SK-N-SH treated with all-trans-retinoic acid at 6 μM for 48 hours (cell line): ENCODE data around the gene ATAD3C.
"Not testable (repeated sequence)": the region's sequence is repeated elsewhere in the genome, so short reads cannot be mapped to it uniquely, and the experiment has no call there.

Experiments used
- ATAC-seq: fragments of 200-7000 bp; cut with Tn5 transposase; 3 replicates; pipeline ENCODE4 v1.9.1; 2020; ENCODE audit warnings: mild to moderate bottlenecking, moderate library complexity
- ARNTL ChIP-seq: fragments of 450-650 bp; formaldehyde crosslinking; IDR thresholded peaks from 2 replicates; pipeline ENCODE4 v1.5.0; 2020; ENCODE audit warnings: low read depth, mild to moderate bottlenecking, moderate library complexity, borderline replicate concordance
- BACH2 ChIP-seq: fragments of 250-450 bp; sonication (Bioruptor Pico); IDR thresholded peaks from 2 replicates; pipeline ENCODE4 v1.9.0; 2021; ENCODE audit warnings: mild to moderate bottlenecking, borderline replicate concordance
- CREB5 ChIP-seq: fragments of 250-450 bp; sonication (Bioruptor Pico); IDR thresholded peaks from 2 replicates; pipeline ENCODE4 v1.5.1; 2020; ENCODE audit warnings: low read depth, mild to moderate bottlenecking, moderate library complexity
- CSDC2 ChIP-seq: fragments of 250-450 bp; sonication (Bioruptor Pico); IDR thresholded peaks from 2 replicates; pipeline ENCODE4 v1.5.0; 2020; ENCODE audit warnings: mild to moderate bottlenecking, moderate library complexity
- CSRNP3 ChIP-seq: fragments of 250-450 bp; sonication (Bioruptor Pico); IDR thresholded peaks from 2 replicates; pipeline ENCODE4 v1.5.1; 2021; ENCODE audit warnings: mild to moderate bottlenecking, moderate library complexity
- GLIS3 ChIP-seq: fragments of 250-450 bp; sonication (Bioruptor Pico); IDR thresholded peaks from 2 replicates; pipeline ENCODE4 v1.5.0; 2020; ENCODE audit warnings: mild to moderate bottlenecking, moderate library complexity
- ISL1 ChIP-seq: fragments of 250-450 bp; sonication (Bioruptor Pico); IDR thresholded peaks from 2 replicates; pipeline ENCODE4 v2.1.2; 2022; ENCODE audit warnings: mild to moderate bottlenecking, moderate library complexity
- OSR1 ChIP-seq: fragments of 250-450 bp; sonication (Bioruptor Pico); IDR thresholded peaks from 2 replicates; pipeline ENCODE4 v1.8.0; 2022; ENCODE audit warnings: moderate library complexity, mild to moderate bottlenecking, inconsistent platforms
- PPARA ChIP-seq: fragments of 250-450 bp; sonication (Bioruptor Pico); IDR thresholded peaks from 2 replicates; pipeline ENCODE4 v1.5.0; 2020; ENCODE audit warnings: mild to moderate bottlenecking, borderline replicate concordance
- RARB ChIP-seq: fragments of 250-450 bp; sonication (Bioruptor Pico); IDR thresholded peaks from 2 replicates; pipeline ENCODE4 v1.8.0; 2021; ENCODE audit warnings: mild to moderate bottlenecking, moderate library complexity
- TCF4 ChIP-seq: fragments of 250-450 bp; sonication (Bioruptor Pico); IDR thresholded peaks from 2 replicates; pipeline ENCODE4 v1.8.0; 2021; ENCODE audit warnings: mild to moderate bottlenecking, moderate library complexity, borderline replicate concordance
- TOX ChIP-seq: fragments of 250-450 bp; sonication (Bioruptor Pico); IDR thresholded peaks from 2 replicates; pipeline ENCODE4 v1.8.0; 2021; ENCODE audit warnings: mild to moderate bottlenecking, moderate library complexity, borderline replicate concordance
- ZFP30 ChIP-seq: fragments of 450-650 bp; formaldehyde crosslinking; IDR thresholded peaks from 2 replicates; pipeline ENCODE4 v1.5.0; 2022; ENCODE audit warnings: mild to moderate bottlenecking, moderate library complexity
- ZNF565 ChIP-seq: fragments of 450-650 bp; formaldehyde crosslinking; conservative IDR thresholded peaks from 2 replicates; pipeline ENCODE4 v1.5.0; 2020; ENCODE audit warnings: low read depth, mild to moderate bottlenecking, moderate library complexity
- ZNF70 ChIP-seq: fragments of 450-650 bp; formaldehyde crosslinking; IDR thresholded peaks from 2 replicates; pipeline ENCODE4 v1.5.0; 2020; ENCODE audit warnings: mild to moderate bottlenecking, moderate library complexity
- ZNF8 ChIP-seq: fragments of 450-650 bp; formaldehyde crosslinking; IDR thresholded peaks from 2 replicates; pipeline ENCODE4 v1.5.0; 2020; ENCODE audit warnings: mild to moderate bottlenecking, moderate library complexity
- TF ChIP-seq, protein P1 (sequence below): fragments of 250-450 bp; sonication (Bioruptor Pico); IDR thresholded peaks from 2 replicates; pipeline ENCODE4 v1.8.0; 2020; ENCODE audit warnings: mild to moderate bottlenecking, moderate library complexity, borderline replicate concordance
- TF ChIP-seq, protein P2 (sequence below): fragments of 250-450 bp; sonication (Bioruptor Pico); IDR thresholded peaks from 2 replicates; pipeline ENCODE4 v1.5.0; 2020; ENCODE audit warnings: mild to moderate bottlenecking, moderate library complexity

The ATAD3C gene

DNA sequence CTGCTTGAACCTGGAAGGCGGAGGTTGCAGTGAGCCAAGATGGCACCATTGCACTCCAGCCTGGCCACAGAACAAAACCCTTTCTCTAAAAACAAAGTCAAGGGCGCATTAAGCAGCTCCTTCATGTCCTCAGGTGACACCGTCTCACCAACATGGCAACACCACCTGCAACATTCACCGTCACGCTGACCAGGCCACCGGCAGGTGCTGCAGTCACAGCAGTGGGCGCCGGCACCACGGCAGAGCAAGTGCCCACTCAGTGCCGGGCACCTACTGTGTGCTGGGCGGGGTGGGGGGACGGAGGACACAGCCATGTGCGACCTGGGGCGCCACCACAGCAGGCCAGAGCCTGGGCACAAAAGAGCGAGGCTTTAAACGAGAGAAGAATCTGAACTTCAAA is 34.2 kb downstream of the ATAD3C start (continued):
- no peak for TF ChIP-seq CREB5 (CRISPR knock-in tag)
- no peak for TF ChIP-seq GLIS3 (CRISPR knock-in tag)
- TF ChIP-seq, protein P1, sequence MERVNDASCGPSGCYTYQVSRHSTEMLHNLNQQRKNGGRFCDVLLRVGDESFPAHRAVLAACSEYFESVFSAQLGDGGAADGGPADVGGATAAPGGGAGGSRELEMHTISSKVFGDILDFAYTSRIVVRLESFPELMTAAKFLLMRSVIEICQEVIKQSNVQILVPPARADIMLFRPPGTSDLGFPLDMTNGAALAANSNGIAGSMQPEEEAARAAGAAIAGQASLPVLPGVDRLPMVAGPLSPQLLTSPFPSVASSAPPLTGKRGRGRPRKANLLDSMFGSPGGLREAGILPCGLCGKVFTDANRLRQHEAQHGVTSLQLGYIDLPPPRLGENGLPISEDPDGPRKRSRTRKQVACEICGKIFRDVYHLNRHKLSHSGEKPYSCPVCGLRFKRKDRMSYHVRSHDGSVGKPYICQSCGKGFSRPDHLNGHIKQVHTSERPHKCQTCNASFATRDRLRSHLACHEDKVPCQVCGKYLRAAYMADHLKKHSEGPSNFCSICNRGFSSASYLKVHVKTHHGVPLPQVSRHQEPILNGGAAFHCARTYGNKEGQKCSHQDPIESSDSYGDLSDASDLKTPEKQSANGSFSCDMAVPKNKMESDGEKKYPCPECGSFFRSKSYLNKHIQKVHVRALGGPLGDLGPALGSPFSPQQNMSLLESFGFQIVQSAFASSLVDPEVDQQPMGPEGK (CRISPR knock-in tag): no peak
- TF ChIP-seq BACH2 (CRISPR knock-in tag): no peak
- no peak for TF ChIP-seq PPARA (CRISPR knock-in tag)
- TF ChIP-seq CSDC2 (CRISPR knock-in tag): no peak
- TF ChIP-seq ARNTL (CRISPR knock-in tag): no peak

- ATAC-seq: not testable (repeated sequence)
These were observed 35.7 kb downstream of the ATAD3C start for GRCh38 chr1:1484976-1485750.

DNA sequence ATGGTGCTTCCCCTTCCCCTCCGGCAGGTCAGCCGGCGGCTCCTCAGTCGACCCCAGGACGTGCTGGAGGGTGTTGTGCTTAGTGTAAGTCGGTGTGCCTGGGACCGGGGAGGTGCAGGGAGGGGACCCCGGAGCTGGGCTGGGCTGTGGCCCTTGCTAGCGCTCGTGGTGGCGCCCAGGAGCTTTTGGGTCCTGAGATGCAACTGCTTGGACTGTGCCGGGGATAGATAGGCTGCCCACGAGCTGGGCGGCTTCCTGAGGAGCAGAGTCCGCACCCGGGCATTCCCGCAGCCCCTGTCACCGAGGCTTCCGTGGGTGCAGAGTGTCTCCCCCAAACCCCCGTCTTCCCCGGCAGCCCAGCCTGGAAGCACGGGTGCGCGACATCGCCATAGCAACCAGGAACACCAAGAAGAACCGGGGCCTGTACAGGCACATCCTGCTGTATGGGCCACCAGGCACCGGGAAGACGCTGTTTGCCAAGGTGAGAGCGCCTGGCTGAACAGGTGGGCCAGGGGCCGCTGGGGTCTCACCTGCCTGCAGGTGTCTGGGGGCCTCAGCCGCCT is 36.3 kb downstream of the ATAD3C start:
- not testable (repeated sequence) for ATAC-seq

DNA sequence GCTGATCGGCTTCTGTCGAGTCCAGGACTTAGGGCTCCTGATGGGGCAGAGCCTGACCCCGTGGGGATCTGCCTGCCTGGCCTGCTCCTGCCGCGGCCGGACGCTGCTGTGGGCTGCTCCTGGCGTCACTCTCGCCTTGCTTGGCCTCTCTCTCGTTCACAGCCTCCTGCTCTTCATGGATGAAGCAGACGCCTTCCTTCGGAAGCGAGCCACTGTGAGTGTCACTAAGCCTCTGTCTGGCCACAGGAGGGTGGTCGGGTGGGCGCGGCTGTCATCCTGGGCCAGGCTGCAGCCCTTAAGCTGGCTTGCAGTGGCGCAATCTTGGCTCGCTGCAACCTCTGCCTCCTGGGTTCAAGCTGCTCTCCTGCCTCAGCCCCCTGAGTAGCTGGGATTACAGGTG is 38.2 kb downstream of the ATAD3C start:
- TF ChIP-seq CSRNP3 (no peak), ARNTL (CRISPR knock-in tag) (no peak), ISL1 (CRISPR knock-in tag) (no peak)

GRCh38 chr1:1489231-1489630 is 39.7 kb downstream of the ATAD3C start:
- TF ChIP-seq ZNF565 (CRISPR knock-in tag) (no peak), OSR1 (CRISPR knock-in tag) (no peak), ZNF70 (CRISPR knock-in tag) (no peak), ISL1 (CRISPR knock-in tag) (no peak), ZNF8 (CRISPR knock-in tag) (no peak)
- TF ChIP-seq, protein P1 (CRISPR knock-in tag): no peak
- TF ChIP-seq, all 23 proteins: peak for 0
- no peak for ATAC-seq

More for the DNA sequence above, 38.2 kb downstream of the ATAD3C start:
- ATAC-seq: no peak

- no peak for ATAC-seq
- TF ChIP-seq TCF4: no peak
- no peak for TF ChIP-seq ARNTL (CRISPR knock-in tag)
- TF ChIP-seq RARB: no peak
- no peak for TF ChIP-seq ZFP30
- no peak for TF ChIP-seq ZNF8 (CRISPR knock-in tag)
- TF ChIP-seq, protein P2, sequence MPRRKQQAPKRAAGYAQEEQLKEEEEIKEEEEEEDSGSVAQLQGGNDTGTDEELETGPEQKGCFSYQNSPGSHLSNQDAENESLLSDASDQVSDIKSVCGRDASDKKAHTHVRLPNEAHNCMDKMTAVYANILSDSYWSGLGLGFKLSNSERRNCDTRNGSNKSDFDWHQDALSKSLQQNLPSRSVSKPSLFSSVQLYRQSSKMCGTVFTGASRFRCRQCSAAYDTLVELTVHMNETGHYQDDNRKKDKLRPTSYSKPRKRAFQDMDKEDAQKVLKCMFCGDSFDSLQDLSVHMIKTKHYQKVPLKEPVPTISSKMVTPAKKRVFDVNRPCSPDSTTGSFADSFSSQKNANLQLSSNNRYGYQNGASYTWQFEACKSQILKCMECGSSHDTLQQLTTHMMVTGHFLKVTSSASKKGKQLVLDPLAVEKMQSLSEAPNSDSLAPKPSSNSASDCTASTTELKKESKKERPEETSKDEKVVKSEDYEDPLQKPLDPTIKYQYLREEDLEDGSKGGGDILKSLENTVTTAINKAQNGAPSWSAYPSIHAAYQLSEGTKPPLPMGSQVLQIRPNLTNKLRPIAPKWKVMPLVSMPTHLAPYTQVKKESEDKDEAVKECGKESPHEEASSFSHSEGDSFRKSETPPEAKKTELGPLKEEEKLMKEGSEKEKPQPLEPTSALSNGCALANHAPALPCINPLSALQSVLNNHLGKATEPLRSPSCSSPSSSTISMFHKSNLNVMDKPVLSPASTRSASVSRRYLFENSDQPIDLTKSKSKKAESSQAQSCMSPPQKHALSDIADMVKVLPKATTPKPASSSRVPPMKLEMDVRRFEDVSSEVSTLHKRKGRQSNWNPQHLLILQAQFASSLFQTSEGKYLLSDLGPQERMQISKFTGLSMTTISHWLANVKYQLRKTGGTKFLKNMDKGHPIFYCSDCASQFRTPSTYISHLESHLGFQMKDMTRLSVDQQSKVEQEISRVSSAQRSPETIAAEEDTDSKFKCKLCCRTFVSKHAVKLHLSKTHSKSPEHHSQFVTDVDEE (CRISPR knock-in tag): no peak
- no peak for TF ChIP-seq TOX (CRISPR knock-in tag)
These were observed 40.4 kb downstream of the ATAD3C start for GRCh38 chr1:1489861-1490260.
